Heart left ventricle (tissue), 16 donors: ENCODE measurements around the gene CCBE1. TPM values are rescaled to one million over a fixed set of nuclear protein-coding genes. Genes with fewer than 3 reads are reported as not detected.

Experiments
- ATAC-seq, 4 donors: fragments of 200-7000 bp; cut with Tn5 transposase; one replicate each; pipeline ENCODE4 v1.9.1; 2020 to 2022; ENCODE audit warnings: moderate library complexity in 4 of 4, mild to moderate bottlenecking in 3 of 4, moderate number of reproducible peaks in 1 of 4
- DNase-seq, 5 donors: peaks; one replicate each; pipeline ENCODE4 v3.0.0-alpha.2; 2020
- H3K27ac ChIP-seq, 12 donors: fragments of 200-600 bp; sonication (generic) in 4 of 12; one replicate each; pipeline versions ENCODE4 v1.5.0 to v1.8.0; 2016 to 2022; ENCODE audit warnings: mild to moderate bottlenecking in 2 of 12
- H3K27me3 ChIP-seq, 9 donors: fragments of 200-600 bp; sonication (generic) in 2 of 9; one replicate each; pipeline versions ENCODE4 v1.5.1 to v1.8.0; 2016 to 2022; ENCODE audit warnings: mild to moderate bottlenecking in 3 of 9
- H3K36me3 ChIP-seq, 9 donors: fragments of 200-600 bp; sonication (generic) in 2 of 9; one replicate each; pipeline versions ENCODE4 v1.5.0 to v1.8.0; 2018 to 2022; ENCODE audit warnings: mild to moderate bottlenecking in 2 of 9
- H3K4me1 ChIP-seq, 12 donors: fragments of 200-600 bp; sonication (generic) in 4 of 12; one replicate each; pipeline versions ENCODE4 v1.5.0 to v1.8.0; 2016 to 2022; ENCODE audit warnings: mild to moderate bottlenecking in 3 of 12
- H3K4me3 ChIP-seq, 12 donors: fragments of 200-600 bp; sonication (generic) in 4 of 12; one replicate each; pipeline versions ENCODE4 v1.5.0 to v1.8.0; 2017 to 2022; ENCODE audit warnings: mild to moderate bottlenecking in 9 of 12, moderate library complexity in 4 of 12
- H3K9me3 ChIP-seq, 12 donors: fragments of 200-600 bp; sonication (generic) in 4 of 12; one replicate each; pipeline versions ENCODE4 v1.5.0 to v1.8.0; 2016 to 2022; ENCODE audit warnings: mild to moderate bottlenecking in 1 of 12
- POLR2A ChIP-seq, 2 donors: fragments of 450-650 bp; IDR thresholded peaks; one replicate each; pipeline ENCODE4 v1.6.1; 2017; ENCODE audit warnings: antibody characterized with exemption in 2 of 2, mild to moderate bottlenecking in 2 of 2, moderate library complexity in 2 of 2
- WGBS, 4 donors: extraction: QIAGEN DNeasy Blood & Tissue Kit in 2 of 4; methylation state at CpG; one replicate each; pipeline versions ENCODE4 v1.1.5 to v1.1.7; 2013 to 2018; 5-methylcytosine and 5-hydroxymethylcytosine counted together
- intact Hi-C, 10 donors: fragments of 100-400 bp; cut with DNase I; formaldehyde crosslinking; loops; one replicate each; pipeline versions ENCODE4 v1.11.1 to v1.14.2; 2022
- polyA plus RNA-seq, 2 donors: library from polyadenylated mRNA; stranded (reverse); fragments of 200-250 nt; gene quantifications; one replicate each; pipeline ENCODE4 v1.2.3, GENCODE V29; 2013
- total RNA-seq, 9 donors: library from RNA; depleted of rRNA in 2 of 9; stranded (reverse); fragments of >200 nt in 2 of 9; fragmentation: NEBNext Ultra II Directional in 3 of 9; extraction: Animal tissue kit (Norgen Biotek cat#: 25700) in 3 of 9; gene quantifications; one replicate each; pipeline versions ENCODE4 v1.1.0 to v1.2.4, GENCODE V29; 2016 to 2023
- TF ChIP-seq, protein P1 (sequence below), 12 donors: fragments of 200-600 bp; sonication (generic) in 4 of 12; IDR thresholded peaks; one replicate each; pipeline versions ENCODE4 v1.5.0 to v1.8.0; 2018 to 2022; ENCODE audit warnings: antibody characterized with exemption in 12 of 12, mild to moderate bottlenecking in 5 of 12
- donor health status: ischemic (EF 13 %, LVEDD 7.1; RV severe dilation, severe dysfunction).
- donor health status: healthy with polysubstance abuse.
- donor health status: DM: no; HTN: yes; CAD: no.
- donor health status: DM: no; HTN: no; CAD: no.
- donor health status: ischemic (EF 25% LVEDD 6.9; RV normal size, moderate dysfunction).
- donor health status: ischemic (EF 25% LVEDD 5.7; RV mildly dilated, moderate dysfunction).
- donor health status: healthy.
- donor health status: DM: yes; HTN: yes; CAD: no.
- donor health status: ischemic (EF 35%, LVEDD 5.7; RV mildly dilated, moderate dysfunction).
- donor health status: nonischemic (EF 11% LVEDD 7.7; RV severe dilation, severe dysfunction).
- donor health status: DM: yes; HTN: yes; CAD: no.
- donor health status: PGD.
- donor health status: ischemic (EF 29% LVEDD 5.4; RV normal size, mild dysfunction).
- donor health status: nonischemic (EF 23%, LVEDD 6.1; RV moderate dilation, normal function).

Gene CCBE1
- total and polyA plus RNA-seq, 11 donors, result 0.15 to 6.3 (median 0.74) TPM

GRCh38 chr18:59620381-59620780, 76.8 kb downstream of the CCBE1 start:
- Histone ChIP-seq H3K4me1 (peaks cover 0 to 20% (median 0%) of the 10 kb centered on the region in 12 donors), H3K9me3 (no peaks in the 10 kb centered on the region), H3K36me3 (no peaks in the 10 kb centered on the region), H3K27me3 (no peaks in the 10 kb centered on the region), H3K27ac (no peak overlapping the region), H3K4me3 (no peak overlapping the region)
- 86 to 100% (median 89%) methylated on average over 1 of the region's 1 CpG for WGBS, 4 donors
- DNase-seq, result no peak
- TF ChIP-seq, protein P1, sequence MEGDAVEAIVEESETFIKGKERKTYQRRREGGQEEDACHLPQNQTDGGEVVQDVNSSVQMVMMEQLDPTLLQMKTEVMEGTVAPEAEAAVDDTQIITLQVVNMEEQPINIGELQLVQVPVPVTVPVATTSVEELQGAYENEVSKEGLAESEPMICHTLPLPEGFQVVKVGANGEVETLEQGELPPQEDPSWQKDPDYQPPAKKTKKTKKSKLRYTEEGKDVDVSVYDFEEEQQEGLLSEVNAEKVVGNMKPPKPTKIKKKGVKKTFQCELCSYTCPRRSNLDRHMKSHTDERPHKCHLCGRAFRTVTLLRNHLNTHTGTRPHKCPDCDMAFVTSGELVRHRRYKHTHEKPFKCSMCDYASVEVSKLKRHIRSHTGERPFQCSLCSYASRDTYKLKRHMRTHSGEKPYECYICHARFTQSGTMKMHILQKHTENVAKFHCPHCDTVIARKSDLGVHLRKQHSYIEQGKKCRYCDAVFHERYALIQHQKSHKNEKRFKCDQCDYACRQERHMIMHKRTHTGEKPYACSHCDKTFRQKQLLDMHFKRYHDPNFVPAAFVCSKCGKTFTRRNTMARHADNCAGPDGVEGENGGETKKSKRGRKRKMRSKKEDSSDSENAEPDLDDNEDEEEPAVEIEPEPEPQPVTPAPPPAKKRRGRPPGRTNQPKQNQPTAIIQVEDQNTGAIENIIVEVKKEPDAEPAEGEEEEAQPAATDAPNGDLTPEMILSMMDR (IDR thresholded peaks at IDR 0.05), result no peak
- no peak for TF ChIP-seq POLR2A (IDR thresholded peaks at IDR 0.05)
- intact Hi-C loops, result loop anchor here in 2 of 10 donors (10.0 kb wide), 2 partner anchors 156 to 166 kb away; no protein-coding TSS in a partner anchor
- ATAC-seq, result no peak

DNA sequence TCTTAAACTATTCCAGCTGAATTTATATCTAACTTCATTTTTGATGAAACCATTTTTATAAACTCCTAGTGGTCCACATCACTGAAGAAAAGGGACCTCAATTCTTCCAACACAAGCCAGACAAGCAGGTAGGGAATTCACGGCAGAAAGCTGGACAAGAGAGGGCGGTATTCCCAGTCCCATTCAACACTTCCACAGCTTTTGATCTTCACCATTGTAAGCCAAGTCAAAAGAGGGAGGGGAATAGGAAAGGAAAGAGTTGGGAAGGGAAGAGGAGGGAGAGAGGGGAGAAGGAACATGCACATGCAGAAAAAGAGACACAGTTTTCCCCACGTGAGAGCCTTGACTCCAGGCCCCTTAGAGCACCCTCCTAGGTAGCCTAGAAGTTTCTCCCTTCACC, 77.4 kb downstream of the CCBE1 start:
- Histone ChIP-seq H3K27me3 (no peaks in the 10 kb centered on the region), H3K9me3 (no peaks in the 10 kb centered on the region), H3K36me3 (no peaks in the 10 kb centered on the region), H3K27ac (no peak overlapping the region), H3K4me1 (peaks cover 0 to 18% (median 0%) of the 10 kb centered on the region in 12 donors), H3K4me3 (no peak overlapping the region)
- 51 to 77% (median 61%) methylated on average over 3 of the region's 3 CpGs for WGBS, 4 donors
- no peak for DNase-seq
- no peak for TF ChIP-seq POLR2A (IDR thresholded peaks at IDR 0.05)
- TF ChIP-seq, protein P1 (IDR thresholded peaks at IDR 0.05), result no peak
- no peak for ATAC-seq
- intact Hi-C loops, result loop anchor here in 4 of 10 donors (5.0 to 10.0 kb wide), 3 partner anchors 155 to 165 kb away; no protein-coding TSS in a partner anchor

- WGBS, 4 donors, result 54 to 74% (median 66%) methylated on average over 3 of the region's 3 CpGs
- H3K4me3 ChIP-seq, result no peak overlapping the region
- TF ChIP-seq, protein P1 (IDR thresholded peaks at IDR 0.05), result no peak
- TF ChIP-seq POLR2A (IDR thresholded peaks at IDR 0.05), result no peak
- H3K27ac ChIP-seq, result no peak overlapping the region
- intact Hi-C loops, result loop anchor here in 2 of 10 donors (5.0 to 10.0 kb wide), 2 partner anchors 155 to 163 kb away; no protein-coding TSS in a partner anchor
- no peaks in the 10 kb centered on the region for H3K4me1 ChIP-seq
- no peaks in the 10 kb centered on the region for H3K9me3 ChIP-seq
- no peaks in the 10 kb centered on the region for H3K27me3 ChIP-seq
- ATAC-seq, result no peak
- no peaks in the 10 kb centered on the region for H3K36me3 ChIP-seq
- no peak for DNase-seq
Measured at GRCh38 chr18:59617468-59617932, 79.7 kb downstream of the CCBE1 start.

GRCh38 chr18:59616501-59616900, 80.7 kb downstream of the CCBE1 start:
- 70 to 77% (median 73%) methylated on average over 6 of the region's 6 CpGs for WGBS, 4 donors
- no peaks in the 10 kb centered on the region for H3K9me3 ChIP-seq
- H3K27ac ChIP-seq, result no peak overlapping the region
- intact Hi-C loops, result loop anchor here in 2 of 10 donors (5.0 to 10.0 kb wide), 2 partner anchors 154 to 162 kb away; no protein-coding TSS in a partner anchor
- DNase-seq, result no peak
- H3K4me3 ChIP-seq, result no peak overlapping the region
- H3K36me3 ChIP-seq, result no peaks in the 10 kb centered on the region
- ATAC-seq, result no peak
- H3K27me3 ChIP-seq, result no peaks in the 10 kb centered on the region
- H3K4me1 ChIP-seq, result no peaks in the 10 kb centered on the region
- TF ChIP-seq, protein P1 (IDR thresholded peaks at IDR 0.05), result no peak
- no peak for TF ChIP-seq POLR2A (IDR thresholded peaks at IDR 0.05)
